Activated CD4-positive, alpha-beta memory T cell treated with anti-CD3 and anti-CD28 coated beads for 36 hours (primary cell): ENCODE results near the gene TMEM190. TPM values are rescaled to one million over a fixed set of nuclear protein-coding genes. Genes with fewer than 3 reads are reported as not detected.
"Not testable (repeated sequence)": the region's sequence is repeated elsewhere in the genome, so short reads cannot be mapped to it uniquely, and the experiment has no call there.

Experiments used
- CTCF ChIA-PET: fragments of 350-600 bp; sonication (Branson Sonifier 250); formaldehyde crosslinking; loops from one replicate; lab custom pipeline; 2021; ENCODE audit warnings: antibody characterized with exemption, inconsistent platforms; lab: Charles Lee
- POLR2A ChIA-PET: fragments of 350-600 bp; sonication (Branson Sonifier 250); formaldehyde crosslinking; loops from one replicate; lab custom pipeline; 2021; ENCODE audit warnings: antibody characterized with exemption; lab: Charles Lee
- DNase-seq: peaks from one replicate; pipeline ENCODE4 v3.0.0-alpha.2; 2020
- H3K27ac Mint-ChIP-seq: one replicate; pipeline ENCODE4 v1.8.0; 2021; ENCODE audit warnings: mixed read lengths
- H3K27me3 Mint-ChIP-seq: one replicate; pipeline ENCODE4 v1.8.0; 2021; ENCODE audit warnings: mixed read lengths
- H3K36me3 Mint-ChIP-seq: one replicate; pipeline ENCODE4 v1.8.0; 2021; ENCODE audit warnings: mixed read lengths
- H3K4me1 Mint-ChIP-seq: one replicate; pipeline ENCODE4 v1.8.0; 2021; ENCODE audit warnings: low read depth, mixed read lengths
- H3K4me3 Mint-ChIP-seq: one replicate; pipeline ENCODE4 v1.8.0; 2021; ENCODE audit warnings: mild to moderate bottlenecking, mixed read lengths
- H3K9me3 Mint-ChIP-seq: one replicate; pipeline ENCODE4 v1.8.0; 2021; ENCODE audit warnings: mixed read lengths
- intact Hi-C: fragments of 100-400 bp; cut with micrococcal nuclease; formaldehyde crosslinking; loops from one replicate; pipeline ENCODE4 v1.15.1; 2023
- total RNA-seq, 2 experiments: library from RNA; stranded (reverse); gene quantifications; one replicate each; pipeline ENCODE4 v1.2.3, GENCODE V29; 2021

Gene TMEM190
- total RNA-seq, 2 experiments from 2014 or later = not detected

GRCh38 chr19:55419624-55420236, 43.1 kb downstream of the TMEM190 start:
- intact Hi-C loops = no loop called here
- POLR2A ChIA-PET = interaction anchor here (0.7 kb wide), 1 partner anchor 11 kb away, joined by 3 read pairs; no protein-coding TSS in a partner anchor
- CTCF ChIA-PET = interaction anchor here (1.0 to 3.0 kb wide), 5 partner anchors 12 to 278 kb away, joined by 3 to 22 read pairs (median 4); partner anchors contain the start of gene UBE2S

GRCh38 chr19:55421281-55421680, 44.7 kb downstream of the TMEM190 start:
- H3K4me3 Mint-ChIP-seq, H3K27me3 Mint-ChIP-seq, DNase-seq, POLR2A ChIA-PET, H3K36me3 Mint-ChIP-seq, H3K9me3 Mint-ChIP-seq, H3K27ac Mint-ChIP-seq, intact Hi-C loops: not testable (repeated sequence)
- peaks cover 18% of the 10 kb centered on the region for H3K4me1 Mint-ChIP-seq
- CTCF ChIA-PET = interaction anchor here (1.2 to 2.1 kb wide), 2 partner anchors 119 to 129 kb away, joined by 5 to 7 read pairs; no protein-coding TSS in a partner anchor

More at GRCh38 chr19:55419624-55420236, 43.1 kb downstream of the TMEM190 start:
- H3K9me3 Mint-ChIP-seq = no peaks in the 10 kb centered on the region
- no peaks in the 10 kb centered on the region for H3K36me3 Mint-ChIP-seq
- no peaks in the 10 kb centered on the region for H3K27me3 Mint-ChIP-seq
- H3K4me1 Mint-ChIP-seq = peaks cover 18% of the 10 kb centered on the region
- H3K4me3 Mint-ChIP-seq = no peak overlapping the region
- H3K27ac Mint-ChIP-seq = no peak overlapping the region
- DNase-seq = no peak

GRCh38 chr19:55423225-55424005, 46.8 kb downstream of the TMEM190 start:
- Mint-ChIP-seq H3K36me3 (no peaks in the 10 kb centered on the region), H3K27ac (no peak overlapping the region), H3K27me3 (peaks cover 2% of the 10 kb centered on the region), H3K9me3 (no peaks in the 10 kb centered on the region), H3K4me3 (no peak overlapping the region), H3K4me1 (peaks cover 14% of the 10 kb centered on the region)
- intact Hi-C loops = no loop called here
- no peak for DNase-seq
- ChIA-PET CTCF (interaction anchor here (0.7 to 1.1 kb wide), 3 partner anchors 80 to 282 kb away, joined by 3 to 5 read pairs (median 4); no protein-coding TSS in a partner anchor), POLR2A (interaction anchor here (1.1 kb wide), 1 partner anchor 84 kb away, joined by 3 read pairs; no protein-coding TSS in a partner anchor)

- Mint-ChIP-seq H3K9me3 (no peaks in the 10 kb centered on the region), H3K4me1 (peaks cover 14% of the 10 kb centered on the region), H3K27me3 (peaks cover 9% of the 10 kb centered on the region), H3K27ac (no peak overlapping the region), H3K4me3 (no peak overlapping the region), H3K36me3 (no peaks in the 10 kb centered on the region)
- intact Hi-C loops = no loop called here
- POLR2A ChIA-PET = no interaction called here
- no peak for DNase-seq
- CTCF ChIA-PET = no interaction called here
Observed at GRCh38 chr19:55424518-55424917, 47.9 kb downstream of the TMEM190 start.

GRCh38 chr19:55426042-55426441, 49.4 kb downstream of the TMEM190 start:
- intact Hi-C loops = no loop called here
- H3K4me1 Mint-ChIP-seq = peaks cover 8% of the 10 kb centered on the region
- no peak overlapping the region for H3K27ac Mint-ChIP-seq
- no peaks in the 10 kb centered on the region for H3K36me3 Mint-ChIP-seq
- H3K9me3 Mint-ChIP-seq = no peaks in the 10 kb centered on the region
- H3K4me3 Mint-ChIP-seq = no peak overlapping the region
- H3K27me3 Mint-ChIP-seq = peaks cover 17% of the 10 kb centered on the region
- CTCF ChIA-PET = interaction anchor here (1.1 kb wide), 1 partner anchor 285 kb away, joined by 3 read pairs; no protein-coding TSS in a partner anchor
- POLR2A ChIA-PET = no interaction called here
- no peak for DNase-seq

Other genes starting within 250 kb of the TMEM190 start
- gene TNNT1, start 227.6 kb upstream of the TMEM190 start, total RNA-seq = not detected
- gene TNNI3, start 219.1 kb upstream of the TMEM190 start, total RNA-seq = not detected
- not detected for gene DNAAF3, start 210.2 kb upstream of the TMEM190 start, total RNA-seq
- under 1 TPM in 1 of 2 experiments, not detected in 1; 0.22 TPM for gene SYT5, start 196.5 kb upstream of the TMEM190 start, total RNA-seq
- not detected for gene PTPRH, start 167.3 kb upstream of the TMEM190 start, total RNA-seq
- 1 to 10 TPM; 4.8 to 6.5 TPM for gene TMEM86B, start 148.1 kb upstream of the TMEM190 start, total RNA-seq
- gene PPP6R1, start 117.8 kb upstream of the TMEM190 start, total RNA-seq = 100 to 1,000 TPM; 180 to 200 TPM
- 10 to 100 TPM; 45.0 to 45.4 TPM for gene HSPBP1, start 96.7 kb upstream of the TMEM190 start, total RNA-seq
- gene BRSK1, start 92.8 kb upstream of the TMEM190 start, total RNA-seq = 1 to 10 TPM; 3.3 to 5.6 TPM
- not detected for gene TMEM150B, start 51.5 kb upstream of the TMEM190 start, total RNA-seq
- gene KMT5C, start 37.0 kb upstream of the TMEM190 start, total RNA-seq = 10 to 100 TPM; 34.2 to 35.2 TPM
- under 1 TPM; 0.15 to 0.81 TPM for gene COX6B2, start 22.1 kb upstream of the TMEM190 start, total RNA-seq
- not detected for gene GARIN5B, start 13.6 kb upstream of the TMEM190 start, total RNA-seq
- under 1 TPM; 0.17 to 0.39 TPM for gene IL11, start 6.4 kb upstream of the TMEM190 start, total RNA-seq
- gene TMEM238, start 7.5 kb downstream of the TMEM190 start, total RNA-seq = 1 to 10 TPM; 6.3 to 7.0 TPM
- gene RPL28, start 9.1 kb downstream of the TMEM190 start, total RNA-seq = 1,000 to 10,000 TPM; 2,630 to 2,642 TPM
- 100 to 1,000 TPM; 267 to 275 TPM for gene UBE2S, start 31.0 kb downstream of the TMEM190 start, total RNA-seq
- gene SHISA7, start 66.5 kb downstream of the TMEM190 start, total RNA-seq = not detected
- 10 to 100 TPM; 24.6 to 24.7 TPM for gene ISOC2, start 84.8 kb downstream of the TMEM190 start, total RNA-seq
- not detected for gene C19orf85, start 87.9 kb downstream of the TMEM190 start, total RNA-seq
- gene ZNF628, start 99.8 kb downstream of the TMEM190 start, total RNA-seq = 1 to 10 TPM; 5.8 to 6.9 TPM
- gene NAT14, start 108.4 kb downstream of the TMEM190 start, total RNA-seq = 10 to 100 TPM in 1 of 2 experiments, 1 to 10 TPM in 1; 8.5 to 12.9 TPM
- gene SSC5D, start 111.6 kb downstream of the TMEM190 start, total RNA-seq = under 1 TPM in 1 of 2 experiments, not detected in 1; 0.33 TPM
- not detected for gene SBK2, start 160.3 kb downstream of the TMEM190 start, total RNA-seq
- gene SBK3, start 168.7 kb downstream of the TMEM190 start, total RNA-seq = not detected
- gene ZNF579, start 204.0 kb downstream of the TMEM190 start, total RNA-seq = 1 to 10 TPM; 6.6 to 6.7 TPM
- 10 to 100 TPM; 13.8 to 13.9 TPM for gene FIZ1, start 222.7 kb downstream of the TMEM190 start, total RNA-seq
- gene ZNF524, start 223.5 kb downstream of the TMEM190 start, total RNA-seq = 10 to 100 TPM; 21.5 to 25.1 TPM
- gene ZNF865, start 228.8 kb downstream of the TMEM190 start, total RNA-seq = 10 to 100 TPM; 12.0 to 13.3 TPM
- 1 to 10 TPM; 3.9 to 4.4 TPM for gene ZNF784, start 247.7 kb downstream of the TMEM190 start, total RNA-seq